Skin of body (tissue), 2 donors: Measurements from ENCODE around the gene RBMS1. TPM values are rescaled to one million over a fixed set of nuclear protein-coding genes. Genes with fewer than 3 reads are reported as not detected.

Experiments
- DNase-seq: peaks from one replicate; lab custom pipeline; 2025; lab: John Stamatoyannopoulos, UW
- total RNA-seq: library from RNA; depleted of rRNA; stranded (reverse); fragments of >200 nt; gene quantifications from one replicate; pipeline ENCODE4 v1.2.3, GENCODE V29; 2014

Gene RBMS1
- total RNA-seq, 1 donor from 2014 or later, result 112 TPM

DNA sequence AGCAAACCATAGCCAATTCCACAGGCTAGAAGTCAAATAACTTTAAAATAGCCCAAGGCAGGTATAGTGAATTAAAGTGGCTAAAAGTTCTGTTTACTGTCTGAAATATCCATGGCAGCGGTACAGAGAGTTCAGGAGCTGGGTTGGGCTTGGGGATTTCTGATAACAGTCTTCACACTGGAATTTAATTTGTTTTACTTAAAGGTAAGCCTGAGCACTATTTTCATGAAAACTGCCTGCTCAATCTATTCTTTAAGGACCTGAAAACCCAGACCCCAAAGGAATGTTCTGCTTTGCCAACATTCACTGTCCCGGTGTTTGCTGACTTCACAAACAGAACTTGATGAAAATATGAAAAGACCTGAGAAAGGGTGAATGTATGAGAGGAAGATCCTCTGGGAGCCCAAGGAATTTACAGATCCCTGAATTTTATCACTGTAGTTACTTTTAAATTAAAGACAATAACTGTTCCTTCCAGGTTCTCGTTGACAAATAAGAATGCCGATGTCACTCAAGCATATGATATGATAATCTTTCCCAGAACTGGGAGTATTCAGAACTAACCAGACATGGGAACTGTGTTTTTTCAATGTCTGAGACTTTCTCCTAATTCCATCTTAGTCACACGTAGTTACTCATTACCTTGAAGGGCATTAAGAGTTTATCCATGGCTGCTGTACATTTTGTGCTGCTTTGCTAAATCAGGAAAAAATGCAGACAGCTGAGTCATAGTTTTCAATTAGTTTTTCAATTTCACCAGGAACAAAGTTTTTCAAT is 265.3 kb downstream of the RBMS1 start:
- DNase-seq, result no peak

DNA sequence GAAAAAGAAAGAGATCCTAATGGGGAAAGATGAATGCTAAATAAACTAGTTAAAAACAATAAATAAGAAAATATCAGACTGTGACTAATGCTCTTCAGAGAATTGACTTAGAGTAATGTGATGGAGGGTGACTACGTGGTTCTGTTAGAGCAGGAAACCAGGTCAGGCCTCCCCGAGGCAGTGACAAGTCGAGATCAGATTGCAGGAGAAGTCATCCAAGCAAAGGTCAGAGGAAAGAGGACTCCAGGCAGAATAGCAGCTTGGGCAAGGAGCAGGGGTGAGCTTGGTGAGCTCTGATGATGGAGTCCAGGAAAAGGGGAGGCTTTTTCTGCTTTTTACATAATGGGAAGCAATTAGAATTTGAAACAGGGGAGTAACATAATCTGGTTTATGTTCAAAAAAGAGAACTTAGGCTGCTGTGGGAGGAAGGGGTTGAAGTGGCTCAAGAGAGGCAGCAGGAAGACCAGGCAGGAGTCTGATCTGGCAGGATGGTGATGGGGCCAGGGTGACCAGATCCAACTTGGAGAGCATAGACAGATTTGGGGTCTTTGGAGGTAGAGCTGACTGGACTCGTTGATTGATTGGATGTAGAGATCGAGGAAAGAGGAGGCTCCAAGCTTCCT is 266.2 kb downstream of the RBMS1 start:
- no peak for DNase-seq

- DNase-seq, result no peak
Measured at GRCh38 chr2:160226367-160226766, 267.2 kb downstream of the RBMS1 start.

DNA sequence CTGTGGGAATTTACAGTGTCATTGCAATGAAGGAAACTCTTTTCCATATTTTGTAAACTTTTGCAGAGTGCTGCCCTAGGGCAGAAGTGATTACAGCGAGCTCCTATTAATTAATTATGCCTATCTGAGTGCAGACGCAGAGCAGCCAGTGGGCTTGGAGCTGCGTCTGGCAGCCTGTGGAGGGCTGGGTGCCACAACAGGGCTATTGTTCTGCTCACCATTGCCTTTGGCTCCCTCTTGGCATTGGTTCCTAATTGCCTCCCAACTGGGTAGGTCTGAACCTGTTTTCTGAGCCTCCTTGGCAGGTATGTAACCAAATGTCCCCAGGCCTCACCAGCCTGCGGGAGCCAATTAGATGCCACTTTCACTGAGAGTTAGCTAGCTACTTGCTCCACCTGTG is 267.9 kb downstream of the RBMS1 start:
- no peak for DNase-seq

GRCh38 chr2:160224507-160224906 is 269.1 kb downstream of the RBMS1 start:
- no peak for DNase-seq

DNA sequence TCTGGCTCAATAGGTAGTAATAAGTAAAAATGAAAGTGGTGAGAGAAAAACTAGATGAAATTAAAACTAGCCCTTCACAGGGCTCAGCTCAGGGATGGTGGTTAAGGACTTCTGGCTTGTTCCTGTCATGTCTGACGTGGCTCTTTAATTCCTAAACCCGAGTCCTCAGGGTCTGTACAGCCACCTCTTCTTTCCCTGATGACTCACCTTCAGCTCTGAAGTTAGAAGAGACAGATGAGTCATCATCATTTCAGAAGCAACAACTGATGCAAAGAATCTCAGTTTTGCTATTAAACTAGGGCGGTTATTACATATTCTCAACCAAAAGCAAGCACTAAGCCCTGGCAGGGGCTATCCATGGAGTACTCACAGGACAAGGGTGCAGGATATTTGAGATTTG is 269.5 kb downstream of the RBMS1 start:
- DNase-seq, result no peak

DNA sequence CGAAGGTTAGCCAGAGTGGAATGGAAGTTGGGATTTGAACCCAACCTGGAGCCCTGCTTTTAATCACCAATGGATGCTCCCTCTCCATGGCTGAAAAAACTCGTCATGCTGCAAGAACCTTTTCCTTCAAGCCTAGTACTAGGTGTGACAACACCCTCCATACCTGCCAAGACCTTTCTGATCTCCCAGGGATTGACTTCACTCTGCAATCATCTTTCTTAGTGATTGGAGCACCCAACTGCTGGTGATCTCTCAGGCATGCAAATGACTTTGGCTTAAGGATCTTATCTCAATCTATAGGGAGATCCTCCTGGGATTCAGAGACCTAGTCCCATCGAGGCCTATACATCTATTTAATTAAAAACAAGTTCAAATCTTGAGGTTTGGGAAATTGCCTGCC is 270.0 kb downstream of the RBMS1 start:
- no peak for DNase-seq

GRCh38 chr2:160222546-160223283 is 270.9 kb downstream of the RBMS1 start:
- no peak for DNase-seq
